HepG2 (cell line): ENCODE data around the gene DPEP3. TPM values are rescaled to one million over a fixed set of nuclear protein-coding genes. Genes with fewer than 3 reads are reported as not detected.

Experiments
- EED ChIP-seq: sonication (generic); formaldehyde crosslinking; IDR thresholded peaks from 2 replicates; pipeline ENCODE4 v1.5.0; 2020; ENCODE audit warnings: mild to moderate bottlenecking, missing genetic modification reagents
- GMEB2 ChIP-seq: IDR thresholded peaks from 2 replicates; pipeline ENCODE4 v1.6.1; 2016; ENCODE audit warnings: missing biosample characterization, missing genetic modification reagents, low read depth
- HIC2 ChIP-seq: sonication (generic); formaldehyde crosslinking; IDR thresholded peaks from 2 replicates; pipeline ENCODE4 v1.9.0; 2022; ENCODE audit warnings: low read depth, missing genetic modification reagents
- LCORL ChIP-seq, 2 experiments: fragments of 450-650 bp in 1 of 2; sonication (generic) in 1 of 2; formaldehyde crosslinking in 1 of 2; IDR thresholded peaks; 2 replicates each; pipeline versions ENCODE4 v1.5.0 to v1.6.1; 2017 to 2020; ENCODE audit warnings: antibody characterized with exemption in 1 of 2, missing genetic modification reagents in 1 of 2
- MED1 ChIP-seq: sonication (generic); formaldehyde crosslinking; IDR thresholded peaks from 2 replicates; pipeline ENCODE4 v1.4.0; 2020; ENCODE audit warnings: missing genetic modification reagents
- ZBTB39 ChIP-seq: sonication (generic); formaldehyde crosslinking; IDR thresholded peaks from 2 replicates; pipeline ENCODE4 v1.5.0; 2020; ENCODE audit warnings: missing genetic modification reagents
- ZBTB40 ChIP-seq, 2 experiments: fragments of 450-650 bp in 1 of 2; sonication (generic) in 1 of 2; formaldehyde crosslinking in 1 of 2; IDR thresholded peaks; 2 replicates each; pipeline versions ENCODE4 v1.6.1 to v1.8.0; 2016 to 2022; ENCODE audit warnings: antibody characterized with exemption in 1 of 2, mild to moderate bottlenecking in 1 of 2, missing genetic modification reagents in 1 of 2
- ZHX1 ChIP-seq: sonication (generic); formaldehyde crosslinking; IDR thresholded peaks from 2 replicates; pipeline ENCODE4 v1.8.1; 2022; ENCODE audit warnings: low read depth, mild to moderate bottlenecking, missing genetic modification reagents
- ZNF562 ChIP-seq: sonication (generic); formaldehyde crosslinking; IDR thresholded peaks from 2 replicates; pipeline ENCODE4 v1.8.0; 2022; ENCODE audit warnings: missing genetic modification reagents, borderline replicate concordance
- ZNF674 ChIP-seq: sonication (generic); formaldehyde crosslinking; IDR thresholded peaks from 2 replicates; pipeline ENCODE4 v1.5.0; 2020; ENCODE audit warnings: low read depth, mild to moderate bottlenecking, missing genetic modification reagents
- ZNF720 ChIP-seq: sonication (generic); formaldehyde crosslinking; IDR thresholded peaks from 2 replicates; pipeline ENCODE4 v1.4.0; 2020; ENCODE audit warnings: missing genetic modification reagents
- polyA plus RNA-seq, 8 experiments: library from polyadenylated mRNA; depleted of rRNA in 3 of 8; stranded (reverse) in 7 of 8; unstranded in 1 of 8; fragments of >200 nt; fragmentation: Illumina TruSeq in 4 of 8; extraction: Trizol in 4 of 8; gene quantifications; 2 replicates each; pipeline versions ENCODE4 v1.2.1 to v1.2.3, GENCODE V29; 2011 to 2016; ENCODE audit warnings: low read depth in 4 of 8, missing spikeins in 1 of 8, mixed read lengths in 1 of 8; ENCODE audit not compliant: insufficient read depth in 1 of 8
- total RNA-seq, 5 experiments: library from RNA; depleted of rRNA; stranded (reverse); fragments of >200 nt; fragmentation: Illumina TruSeq; extraction: Trizol; gene quantifications; 2 replicates each; pipeline ENCODE4 v1.2.3, GENCODE V29; 2016; ENCODE audit warnings: low read depth in 1 of 5

The DPEP3 gene
- total and polyA plus RNA-seq, 2 of the 13 experiments (the other 11 are each of a cell fraction or from before 2014, with no cell fraction given) = not detected

- TF ChIP-seq ZBTB40 (IDR thresholded peaks at IDR 0.05) (no peak), ZBTB40 (CRISPR knock-in tag; IDR thresholded peaks at IDR 0.05) (peak; percentile 51; the same call in 1 of the 2 replicates), MED1 (CRISPR knock-in tag) (no peak), ZNF562 (CRISPR knock-in tag) (no peak), HIC2 (CRISPR knock-in tag) (no peak), GMEB2 (CRISPR knock-in tag) (no peak), ZNF720 (CRISPR knock-in tag) (0 out of 2 replicates have a peak, but pooled peaks have one; percentile 5), ZHX1 (CRISPR knock-in tag) (0 out of 2 replicates have a peak, but pooled peaks have one; percentile 12), EED (CRISPR knock-in tag) (0 out of 2 replicates have a peak, but pooled peaks have one; percentile 50), ZNF674 (0 out of 2 replicates have a peak, but pooled peaks have one; percentile 18), LCORL (IDR thresholded peaks at IDR 0.05) (no peak), LCORL (CRISPR knock-in tag; IDR thresholded peaks at IDR 0.05) (peak; percentile 14; the same call in 1 of the 2 replicates), ZBTB39 (peak; percentile 63; the same call in 1 of the 2 replicates)
Measured at GRCh38 chr16:67935101-67935401, 45.2 kb downstream of the DPEP3 start (continued).
